ENCODE results near the gene PAK5.

PAK5 gene

GRCh38 chr20:9517297-9518162, 321.3 kb downstream of the PAK5 start:
- DNase-seq (ENCODE audit: low spot score): no peak

DNA sequence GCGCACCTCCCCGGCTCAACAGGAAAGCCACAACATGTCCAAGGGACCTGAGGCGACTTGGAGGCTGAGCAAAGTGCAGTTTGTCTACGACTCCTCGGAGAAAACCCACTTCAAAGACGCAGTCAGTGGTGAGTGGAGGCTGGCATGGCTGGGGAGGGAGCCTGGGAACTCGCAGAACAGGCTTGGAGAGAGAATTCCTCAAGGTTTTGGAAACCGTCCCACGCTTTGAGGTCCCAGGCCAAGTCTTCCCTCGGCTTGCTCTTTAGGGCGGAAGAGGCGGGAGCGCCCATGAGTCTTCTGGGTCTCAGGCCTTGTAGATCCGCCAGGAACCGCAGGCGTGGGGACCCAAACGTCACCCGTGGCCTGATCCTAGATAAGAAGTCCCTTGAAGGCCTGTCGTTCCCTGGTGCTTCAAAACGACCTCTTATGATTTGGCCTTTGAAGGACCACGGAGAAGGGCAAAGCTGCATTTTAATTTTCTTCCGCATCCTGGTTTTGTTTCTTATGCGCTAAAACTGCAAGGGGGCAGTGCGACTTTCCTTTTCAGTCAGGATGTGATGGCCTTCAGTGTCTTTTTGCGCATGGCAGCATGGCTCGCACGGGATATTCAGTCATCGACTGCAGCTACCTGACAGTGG, 322.5 kb downstream of the PAK5 start:
- DNase-seq (ENCODE audit: low spot score): no peak

GRCh38 chr20:9515741-9516233, 323.1 kb downstream of the PAK5 start:
- no peak for DNase-seq (ENCODE audit: low spot score)

DNA sequence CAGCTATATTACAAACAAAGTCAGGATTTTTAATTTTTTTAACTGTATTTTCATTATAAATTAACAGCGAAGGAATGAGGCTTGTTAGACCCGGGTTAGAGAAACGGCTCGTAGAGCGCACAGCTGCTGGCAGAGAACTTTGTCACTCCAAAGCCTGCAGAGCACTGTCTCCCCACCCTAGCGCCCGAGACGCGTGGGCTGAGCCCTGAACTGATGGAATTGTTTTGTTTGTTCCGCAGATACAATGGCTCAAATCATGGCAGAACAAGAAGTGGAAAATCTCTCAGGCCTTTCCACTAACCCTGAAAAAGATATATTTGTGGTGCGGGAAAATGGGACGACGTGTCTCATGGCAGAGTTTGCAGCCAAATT, 323.7 kb downstream of the PAK5 start:
- no peak for DNase-seq (ENCODE audit: low spot score)

DNA sequence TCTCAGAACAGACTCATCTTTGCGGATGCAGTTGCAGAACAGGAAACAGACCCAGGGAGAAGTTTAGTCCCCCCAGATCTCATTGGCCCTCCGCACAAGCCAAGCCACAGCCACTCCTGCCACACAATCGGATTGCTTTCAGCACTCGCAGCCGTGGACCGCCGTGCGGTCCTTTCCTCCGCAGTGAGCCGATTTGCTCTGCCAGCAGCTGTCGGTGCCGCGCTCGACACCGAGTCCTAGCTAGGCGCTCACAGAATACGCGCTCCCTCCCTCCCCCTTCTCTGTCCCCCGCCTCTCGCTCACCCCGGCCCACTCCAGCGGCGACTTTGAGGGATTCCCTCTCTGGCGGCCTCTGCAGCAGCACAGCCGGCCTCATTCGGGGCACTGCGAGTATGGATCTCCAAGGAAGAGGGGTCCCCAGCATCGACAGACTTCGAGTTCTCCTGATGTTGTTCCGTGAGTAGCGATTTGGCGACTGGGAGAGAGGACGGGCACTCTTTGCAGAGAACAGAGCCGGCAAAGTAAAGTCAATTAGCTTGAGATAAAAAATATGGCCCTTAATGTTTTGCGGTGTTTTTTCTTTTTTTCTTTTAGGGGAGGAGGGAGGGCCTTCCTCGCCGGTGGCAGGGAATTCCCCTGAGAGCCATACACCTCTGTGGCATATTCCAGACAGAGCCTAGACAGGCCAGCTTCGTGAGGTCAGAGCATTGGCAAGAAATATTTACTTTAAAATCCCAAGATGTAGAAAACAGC, 324.2 kb downstream of the PAK5 start, which contains the start of gene LAMP5:
Gene LAMP5 (plus strand): TSS at position 130 of the 753 bp plus-strand sequence. CDS start 263 bp downstream, at position 393.
- DNase-seq (ENCODE audit: low spot score): peak; percentile 13

DNA sequence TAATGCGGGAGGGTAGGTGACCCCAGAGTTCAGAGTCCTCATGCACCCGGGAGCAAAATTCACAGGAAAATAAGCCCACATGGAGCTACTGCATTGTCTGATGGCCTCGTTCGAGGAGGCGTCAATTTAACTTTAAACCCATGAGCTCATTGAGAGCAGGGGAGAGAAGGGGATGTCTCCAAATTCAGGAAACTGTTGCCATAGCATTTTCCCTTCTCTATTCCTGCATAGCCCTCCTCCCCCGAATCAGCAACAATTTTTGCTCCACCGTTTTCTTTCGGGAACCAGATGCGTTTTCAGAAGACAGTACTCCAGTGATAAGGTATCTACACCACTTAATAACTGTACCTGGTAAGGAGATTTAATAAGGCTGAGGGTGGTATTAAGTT, 324.8 kb downstream of the PAK5 start:
- DNase-seq (ENCODE audit: low spot score): no peak

DNA sequence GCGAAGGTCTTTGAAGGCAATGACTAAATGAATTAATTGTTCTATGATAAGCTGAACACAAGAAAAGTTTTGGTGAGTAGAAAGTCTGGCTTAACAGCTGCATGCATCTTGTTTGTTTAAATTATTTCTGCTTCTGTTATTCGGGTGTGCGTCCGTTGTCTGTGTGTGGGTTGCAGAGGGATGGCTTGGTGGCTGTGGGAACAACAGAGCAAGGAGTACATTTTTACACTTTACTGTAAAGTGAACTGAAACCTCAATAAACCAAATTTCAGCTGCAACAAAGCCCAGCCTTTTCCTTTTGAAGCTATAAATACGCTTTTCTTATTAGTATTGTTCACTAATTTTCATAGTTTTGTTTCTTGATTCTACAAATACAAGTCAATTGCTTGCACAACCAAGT, 328.0 kb downstream of the PAK5 start:
- DNase-seq (ENCODE audit: low spot score): no peak

DNA sequence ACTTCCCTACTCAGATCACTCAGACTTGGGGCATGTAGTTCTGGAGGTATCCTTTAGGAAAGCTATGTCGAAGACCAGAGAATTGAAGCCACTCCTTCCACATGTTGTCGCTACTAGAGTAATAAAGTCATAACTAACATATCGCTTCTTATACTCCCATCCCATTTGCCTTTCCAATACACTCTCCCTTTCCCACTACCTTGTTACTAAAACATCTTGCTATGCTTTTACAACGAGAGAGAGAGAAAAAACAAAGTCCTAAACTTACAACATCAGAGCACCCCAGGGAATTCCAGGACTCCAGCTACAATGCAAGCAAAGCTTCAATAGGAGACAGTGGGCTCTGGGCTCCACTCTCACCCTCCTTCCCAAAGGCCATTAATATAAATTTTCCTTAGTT, 329.6 kb downstream of the PAK5 start:
- DNase-seq (ENCODE audit: low spot score): no peak

DNA sequence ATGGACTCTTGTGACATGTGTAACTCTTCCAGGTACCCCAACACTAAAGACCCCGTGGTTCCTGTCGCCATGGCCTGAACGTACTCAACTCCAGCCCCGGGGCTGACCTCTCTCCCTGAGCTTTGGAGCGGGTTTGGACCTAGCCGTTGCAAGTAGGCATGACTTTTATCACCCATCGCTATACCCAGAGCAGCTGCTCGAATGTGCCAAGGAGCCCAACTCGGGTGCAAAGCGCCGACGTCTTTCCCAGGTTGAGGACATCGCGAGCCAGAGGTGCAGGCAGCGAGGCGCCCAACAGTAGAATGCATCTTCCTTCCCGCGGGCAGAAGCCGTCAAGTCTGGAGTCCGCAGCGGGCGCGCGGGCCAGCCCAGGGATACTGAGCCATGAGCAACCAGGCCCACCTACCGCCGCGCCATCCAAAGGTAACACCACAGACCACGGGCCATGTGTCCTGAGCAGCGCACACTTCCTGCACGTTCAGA, 330.1 kb downstream of the PAK5 start:
- DNase-seq (ENCODE audit: low spot score): no peak

DNA sequence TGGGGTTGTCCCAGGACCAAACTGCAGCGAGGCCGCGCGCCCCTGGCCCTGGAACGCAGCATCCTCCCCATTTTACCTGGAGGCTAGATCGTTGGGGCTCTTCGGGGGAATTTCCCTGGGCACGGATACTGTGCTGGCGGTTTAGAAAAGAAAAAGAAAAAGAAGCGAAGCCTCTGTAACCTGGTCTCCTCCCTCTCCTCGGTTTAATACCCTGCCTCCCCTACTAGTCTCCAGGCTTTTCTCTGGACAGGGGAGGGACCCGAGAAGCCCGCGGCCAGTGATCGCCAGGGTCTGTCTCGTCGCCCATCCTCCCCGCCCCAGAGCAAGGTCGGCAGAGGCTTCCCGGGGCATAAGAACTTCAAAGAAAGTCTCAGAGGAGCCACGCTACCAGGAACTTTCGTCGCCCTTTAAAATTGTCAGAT, 330.6 kb downstream of the PAK5 start:
- no peak for DNase-seq (ENCODE audit: low spot score)

DNA sequence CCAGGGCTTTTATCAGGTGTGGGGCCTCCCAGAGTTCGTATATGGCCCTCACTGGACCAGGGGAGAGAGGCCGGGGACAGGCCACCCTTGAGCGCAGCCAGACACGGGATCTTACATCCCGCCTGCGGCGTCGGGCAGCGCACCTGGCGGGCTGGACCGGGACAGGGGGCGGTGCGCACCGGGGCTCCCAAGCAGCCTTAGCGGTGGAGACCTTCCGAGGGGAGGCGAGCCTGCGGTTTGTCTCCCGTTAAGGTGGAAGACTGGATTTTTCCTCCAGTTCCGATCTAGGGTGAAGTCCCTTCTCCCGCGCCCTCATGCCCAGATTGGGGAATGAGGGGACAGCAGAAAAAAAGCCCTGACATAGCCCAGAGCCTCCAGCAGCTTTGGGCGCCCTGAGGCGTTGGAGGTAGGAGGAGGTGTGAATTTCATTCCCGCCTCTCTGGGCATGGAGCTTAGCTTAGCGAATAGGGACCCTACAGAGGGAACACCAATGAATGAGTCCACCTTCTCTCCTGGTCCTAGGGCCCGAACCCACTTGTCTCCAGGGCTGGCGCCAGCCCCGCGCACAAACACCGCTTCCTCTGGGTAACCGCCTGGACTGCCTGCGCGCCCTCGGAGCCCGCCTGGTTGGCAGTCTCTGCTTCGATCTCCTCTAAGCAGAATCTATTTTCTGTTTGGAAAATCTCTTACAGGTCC, 331.2 kb downstream of the PAK5 start:
- DNase-seq (ENCODE audit: low spot score): no peak

GRCh38 chr20:9506964-9507369, 331.9 kb downstream of the PAK5 start:
- no peak for DNase-seq (ENCODE audit: low spot score)

DNA sequence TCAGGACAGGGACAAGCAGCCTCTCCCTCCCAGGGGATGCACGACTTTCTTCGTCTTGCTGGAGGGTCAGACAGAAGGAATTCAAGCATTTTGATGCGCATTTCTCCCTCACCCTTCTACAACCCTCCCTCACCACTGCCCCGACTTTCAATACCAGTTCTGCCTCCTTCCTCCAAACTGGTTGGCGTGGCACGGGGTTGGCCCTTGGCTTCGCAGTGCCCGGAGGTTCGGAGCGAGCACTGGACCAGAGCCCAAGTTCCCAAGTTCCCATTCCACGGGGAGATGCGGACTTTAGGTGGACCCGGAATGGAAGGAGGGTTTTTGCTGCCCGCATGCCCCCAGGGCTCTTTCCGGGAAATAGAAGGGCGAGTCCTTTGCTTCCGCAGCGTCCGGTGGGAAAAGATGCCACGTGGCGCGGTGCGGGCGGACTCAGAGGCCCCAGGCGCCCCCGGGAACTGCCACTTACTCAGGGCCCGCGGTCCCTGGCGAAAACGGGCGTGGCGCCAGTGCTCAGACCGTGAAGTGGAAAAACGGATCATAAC, 332.5 kb downstream of the PAK5 start:
- no peak for DNase-seq (ENCODE audit: low spot score)

DNA sequence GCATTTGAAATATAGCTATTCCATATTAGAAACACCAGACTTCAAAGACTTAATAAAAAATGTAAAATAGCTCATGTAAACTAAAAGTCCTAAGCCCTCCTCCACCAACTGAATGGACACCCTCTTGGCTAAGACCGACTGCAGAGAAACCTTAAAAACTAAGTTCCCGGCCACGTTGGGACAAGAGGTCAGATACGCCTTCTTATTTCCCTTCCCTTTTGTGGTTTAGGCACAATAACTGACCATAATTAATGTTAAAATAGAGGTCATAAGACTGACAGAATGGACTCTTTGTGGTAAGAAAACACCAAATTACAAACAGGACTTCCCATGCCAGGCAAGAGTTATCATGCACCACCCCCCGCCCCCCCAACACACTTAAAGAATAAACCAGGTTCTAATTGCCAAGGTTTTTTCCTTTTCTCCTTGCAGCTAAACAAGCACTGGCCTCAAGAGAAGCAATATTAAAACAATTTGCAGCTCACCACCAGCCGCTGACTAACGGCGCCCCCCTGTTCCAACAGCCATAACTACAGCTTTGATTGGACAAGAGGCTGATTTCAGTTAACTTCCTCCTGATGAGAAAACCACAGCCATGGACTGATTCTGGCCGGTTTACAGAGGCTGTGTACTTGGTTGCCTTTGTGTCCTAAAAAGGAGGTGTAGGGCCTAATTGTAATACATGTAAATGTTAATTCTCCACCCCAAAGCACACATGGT, 335.2 kb downstream of the PAK5 start:
- peak; percentile 20 for DNase-seq (ENCODE audit: low spot score)

- DNase-seq (ENCODE audit: low spot score): no peak
These were observed 337.4 kb downstream of the PAK5 start for GRCh38 chr20:9501473-9501872.

- DNase-seq (ENCODE audit: low spot score): no peak
These were observed 338.8 kb downstream of the PAK5 start for GRCh38 chr20:9500121-9500520.

GRCh38 chr20:9499126-9499899, 339.6 kb downstream of the PAK5 start:
- DNase-seq (ENCODE audit: low spot score): no peak

DNA sequence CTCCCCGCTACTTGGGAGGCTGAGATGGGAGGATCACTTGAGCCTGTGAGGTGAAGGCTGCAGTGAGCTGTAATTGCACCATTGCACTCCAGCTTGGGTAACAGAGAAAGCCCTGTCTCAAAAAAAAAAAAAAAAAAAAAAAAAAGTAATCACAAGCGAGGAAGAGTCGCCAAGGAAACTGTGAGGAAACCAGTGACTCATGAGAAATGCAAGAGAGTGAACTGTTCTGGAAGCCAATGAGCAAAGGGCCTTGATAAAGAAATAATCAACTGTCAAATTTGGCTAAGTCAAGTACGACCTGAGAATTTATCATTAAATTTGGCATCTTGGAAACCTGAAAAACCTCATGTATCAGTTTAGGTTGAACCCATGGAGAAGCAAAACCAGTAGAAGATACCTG, 340.6 kb downstream of the PAK5 start:
- DNase-seq (ENCODE audit: low spot score): no peak

DNA sequence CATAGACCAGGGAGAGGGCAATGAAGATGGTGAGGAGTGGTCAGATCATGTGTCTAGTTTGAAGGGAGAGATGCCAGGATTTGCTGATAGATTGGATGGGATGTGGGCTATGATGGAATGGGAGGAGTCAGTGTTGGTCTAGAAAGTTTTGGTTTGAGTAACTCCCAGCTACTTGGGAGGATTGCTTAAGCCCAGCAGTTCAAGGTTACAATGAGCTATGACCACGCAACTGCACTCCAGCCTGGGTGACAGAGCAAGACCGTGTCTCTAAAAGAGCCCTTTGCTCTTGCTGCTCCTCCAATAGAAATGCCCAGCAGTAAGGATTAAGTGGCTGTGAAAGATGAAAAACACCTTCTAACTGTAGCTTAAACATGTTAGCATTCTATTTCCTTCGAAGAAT, 342.7 kb downstream of the PAK5 start:
- DNase-seq (ENCODE audit: low spot score): no peak

GRCh38 chr20:9495701-9496100, 343.2 kb downstream of the PAK5 start:
- no peak for DNase-seq (ENCODE audit: low spot score)
